Prostate gland (tissue), 2 donors: ENCODE results near the gene PHC2. TPM values are rescaled to one million over a fixed set of nuclear protein-coding genes. Genes with fewer than 3 reads are reported as not detected.

Source experiments
- DNase-seq: peaks from one replicate; pipeline ENCODE4 v3.0.0-alpha.2; 2019; ENCODE audit warnings: low spot score
- H3K27ac ChIP-seq, 2 donors: fragments of 200-600 bp; sonication (generic); 2 replicates each; pipeline ENCODE4 v1.5.1; 2017 to 2019
- H3K27me3 ChIP-seq: fragments of 200-600 bp; sonication (generic); replicated peaks from 2 replicates; pipeline ENCODE4 v1.5.1; 2019; ENCODE audit not compliant: insufficient read depth
- H3K36me3 ChIP-seq, 2 donors: fragments of 200-600 bp; sonication (generic); 1 replicate in 1 of 2; 2 replicates in 1 of 2; pipeline versions ENCODE4 v1.5.1 to v1.8.1; 2017 to 2019
- H3K4me1 ChIP-seq: fragments of 200-600 bp; sonication (generic); replicated peaks from 2 replicates; pipeline ENCODE4 v1.5.1; 2019
- H3K4me3 ChIP-seq, 2 donors: fragments of 200-600 bp; sonication (generic); 2 replicates each; pipeline ENCODE4 v1.5.1; 2017 to 2019
- H3K9me3 ChIP-seq: fragments of 200-600 bp; sonication (generic); 2 replicates; pipeline ENCODE4 v1.5.1; 2017
- CTCF ChIP-seq, 4 experiments: fragments of 200-600 bp in 2 of 4; fragments of 450-650 bp in 2 of 4; sonication (generic) in 2 of 4; IDR thresholded peaks; 1 replicate in 3 of 4; 2 replicates in 1 of 4; pipeline ENCODE4 v1.5.1; 2016 to 2019; ENCODE audit warnings: antibody characterized with exemption in 4 of 4, mild to moderate bottlenecking in 2 of 4, moderate library complexity in 2 of 4
- POLR2A ChIP-seq: fragments of 450-650 bp; IDR thresholded peaks from one replicate; pipeline ENCODE4 v1.6.1; 2016; ENCODE audit warnings: antibody characterized with exemption, mild to moderate bottlenecking
- POLR2AphosphoS5 ChIP-seq: sonication (generic); formaldehyde crosslinking; IDR thresholded peaks from one replicate; pipeline ENCODE4 v1.6.1; 2017; ENCODE audit warnings: antibody characterized with exemption
- WGBS: methylation state at CpG from one replicate; pipeline ENCODE4 v1.1.5; 2018; 5-methylcytosine and 5-hydroxymethylcytosine counted together
- intact Hi-C: fragments of 100-400 bp; cut with DNase I; formaldehyde crosslinking; loops from one replicate; pipeline ENCODE4 v1.14.2; 2022
- total RNA-seq, 2 donors: library from RNA; depleted of rRNA; stranded (reverse); fragments of >200 nt; gene quantifications; one replicate each; pipeline ENCODE4 v1.1.0, GENCODE V29; 2016

The PHC2 gene
- total RNA-seq, 2 donors from 2014 or later: 75.0 to 131 TPM

DNA sequence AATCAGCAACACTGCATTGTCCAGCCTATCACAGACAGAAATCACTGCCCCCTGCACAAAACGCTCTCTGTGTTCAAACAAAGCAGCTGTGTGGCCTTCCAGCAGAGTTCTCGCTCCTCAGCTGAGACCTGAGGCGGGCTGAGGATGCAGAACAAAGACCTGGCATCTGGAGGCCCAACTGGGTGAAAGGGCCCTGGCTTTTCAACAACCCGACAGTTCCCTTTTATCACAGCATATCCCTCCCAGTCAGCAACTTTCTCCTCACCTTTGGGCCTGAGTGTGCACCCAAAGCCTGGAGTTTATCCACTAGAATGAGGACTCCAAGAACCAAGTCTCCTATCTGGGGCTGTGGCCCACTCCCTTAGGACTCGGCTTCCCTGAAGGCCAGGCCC lies 67.4 kb downstream of the PHC2 start:
- Histone ChIP-seq H3K27ac (peak overlapping the region; percentile 45 to 65), H3K4me1 (peaks cover 7% of the 10 kb centered on the region), H3K4me3 (no peak overlapping the region), H3K27me3 (no peaks in the 10 kb centered on the region), H3K9me3 (no peaks in the 10 kb centered on the region), H3K36me3 (no peaks in the 10 kb centered on the region)
- intact Hi-C loops: no loop called here
- 44% methylated on average over 5 of the region's 5 CpGs for WGBS
- no peak for DNase-seq
- TF ChIP-seq POLR2A (no peak), POLR2AphosphoS5 (no peak), CTCF (IDR thresholded peaks at IDR 0.05) (no peak)

GRCh38 chr1:33363021-33363420 lies 67.9 kb downstream of the PHC2 start:
- Histone ChIP-seq H3K9me3 (no peaks in the 10 kb centered on the region), H3K4me3 (no peak overlapping the region), H3K36me3 (no peaks in the 10 kb centered on the region), H3K27me3 (no peaks in the 10 kb centered on the region), H3K4me1 (peaks cover 7% of the 10 kb centered on the region), H3K27ac (peak overlapping the region; percentile 45 to 65)
- intact Hi-C loops: no loop called here
- WGBS: 43% methylated on average over 5 of the region's 5 CpGs
- no peak for DNase-seq
- TF ChIP-seq POLR2AphosphoS5: no peak
- no peak for TF ChIP-seq POLR2A
- no peak for TF ChIP-seq CTCF (IDR thresholded peaks at IDR 0.05)

GRCh38 chr1:33361532-33362235 lies 69.2 kb downstream of the PHC2 start:
- Histone ChIP-seq H3K4me3 (no peak overlapping the region), H3K27me3 (no peaks in the 10 kb centered on the region), H3K36me3 (no peaks in the 10 kb centered on the region), H3K9me3 (no peaks in the 10 kb centered on the region), H3K27ac (no peak overlapping the region), H3K4me1 (peaks cover 7% of the 10 kb centered on the region)
- 69% methylated on average over 11 of the region's 11 CpGs for WGBS
- intact Hi-C loops: no loop called here
- no peak for DNase-seq
- TF ChIP-seq POLR2A (no peak), POLR2AphosphoS5 (no peak), CTCF (IDR thresholded peaks at IDR 0.05) (no peak)

DNA sequence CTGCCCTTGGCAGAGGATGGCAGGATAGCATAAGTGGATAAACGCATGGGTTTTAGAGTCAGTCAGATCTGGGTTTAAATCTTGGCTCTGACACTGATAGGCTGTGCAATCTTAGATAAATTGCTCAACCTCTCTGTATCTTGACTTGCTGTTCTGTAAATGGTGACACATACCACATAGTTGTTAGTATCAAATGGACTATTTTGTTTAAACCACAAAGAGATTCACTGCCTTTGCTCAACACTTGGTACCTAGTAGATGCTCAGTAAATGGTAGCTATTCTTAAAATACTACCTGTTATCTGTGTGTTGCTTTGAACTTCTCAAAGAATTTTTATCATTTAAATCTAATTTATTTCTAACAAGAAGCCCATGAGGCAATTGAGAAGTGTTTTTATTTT lies 70.5 kb downstream of the PHC2 start:
- Histone ChIP-seq H3K4me1 (peaks cover 7% of the 10 kb centered on the region), H3K27ac (no peak overlapping the region), H3K27me3 (no peaks in the 10 kb centered on the region), H3K36me3 (no peaks in the 10 kb centered on the region), H3K4me3 (no peak overlapping the region), H3K9me3 (no peaks in the 10 kb centered on the region)
- DNase-seq: no peak
- intact Hi-C loops: no loop called here
- TF ChIP-seq POLR2A (no peak), CTCF (IDR thresholded peaks at IDR 0.05) (no peak), POLR2AphosphoS5 (no peak)
- 25% methylated on average over 1 of the region's 1 CpG for WGBS

DNA sequence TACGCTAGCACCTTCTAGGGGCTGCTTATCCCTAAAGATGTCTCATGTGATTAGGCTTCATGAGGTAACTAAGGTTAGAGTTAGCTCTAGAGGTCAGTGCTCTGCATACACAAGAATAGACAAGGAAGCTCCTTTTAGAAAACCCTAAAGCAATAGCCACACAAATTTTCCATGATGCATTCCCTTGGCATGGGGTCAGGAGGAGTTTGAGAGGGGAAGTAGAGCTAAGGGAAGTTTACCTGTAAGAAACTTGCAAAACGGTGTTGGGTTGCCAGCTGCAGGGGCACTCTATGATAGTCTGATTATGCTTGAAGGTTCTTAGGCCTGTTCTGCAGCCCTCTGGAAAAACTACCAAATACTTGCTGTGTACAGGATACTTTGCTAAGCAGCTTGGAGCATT lies 71.0 kb downstream of the PHC2 start:
- 78% methylated on average over 2 of the region's 2 CpGs for WGBS

More for the DNA sequence above, 71.0 kb downstream of the PHC2 start:
- H3K4me1 ChIP-seq: peaks cover 6% of the 10 kb centered on the region
- H3K9me3 ChIP-seq: no peaks in the 10 kb centered on the region
- no peak for TF ChIP-seq POLR2A
- TF ChIP-seq CTCF (IDR thresholded peaks at IDR 0.05): no peak
- TF ChIP-seq POLR2AphosphoS5: no peak
- H3K27ac ChIP-seq: no peak overlapping the region
- intact Hi-C loops: no loop called here
- DNase-seq: no peak
- H3K4me3 ChIP-seq: no peak overlapping the region
- no peaks in the 10 kb centered on the region for H3K36me3 ChIP-seq
- no peaks in the 10 kb centered on the region for H3K27me3 ChIP-seq
